Measurements from ENCODE around the gene HDAC9. TPM values are rescaled to one million over a fixed set of nuclear protein-coding genes. Genes with fewer than 3 reads are reported as not detected.
"Not testable (repeated sequence)": the region's sequence is repeated elsewhere in the genome, so short reads cannot be mapped to it uniquely, and the experiment has no call there.

HDAC9 gene
- total RNA-seq, 2 experiments from 2014 or later: 0.14 to 0.72 TPM

- Mint-ChIP-seq H3K27ac (no peak overlapping the region), H3K4me1 (no peaks in the 10 kb centered on the region), H3K4me3 (no peak overlapping the region), H3K9me3 (peaks cover 16% of the 10 kb centered on the region), H3K27me3 (no peaks in the 10 kb centered on the region), H3K36me3 (peaks cover 1% of the 10 kb centered on the region)
- no peak for DNase-seq
Observed at GRCh38 chr7:19030281-19030680, 534.7 kb downstream of the HDAC9 start.

- not testable (repeated sequence) for H3K27ac Mint-ChIP-seq, H3K27me3 Mint-ChIP-seq, H3K4me3 Mint-ChIP-seq, DNase-seq, H3K36me3 Mint-ChIP-seq, H3K4me1 Mint-ChIP-seq
- peaks cover 31% of the 10 kb centered on the region for H3K9me3 Mint-ChIP-seq
Observed at GRCh38 chr7:19032942-19033341, 537.4 kb downstream of the HDAC9 start.

- DNase-seq: no peak
- H3K27me3 Mint-ChIP-seq: no peaks in the 10 kb centered on the region
- peaks cover 11% of the 10 kb centered on the region for H3K9me3 Mint-ChIP-seq
- no peak overlapping the region for H3K27ac Mint-ChIP-seq
- H3K4me3 Mint-ChIP-seq: no peak overlapping the region
- no peaks in the 10 kb centered on the region for H3K4me1 Mint-ChIP-seq
- no peaks in the 10 kb centered on the region for H3K36me3 Mint-ChIP-seq
Observed at GRCh38 chr7:19051767-19052375, 556.3 kb downstream of the HDAC9 start.
